ENCODE results near the gene MED9.
"Not testable (repeated sequence)": the region's sequence is repeated elsewhere in the genome, so short reads cannot be mapped to it uniquely, and the experiment has no call there.

MED9 gene, protein sequence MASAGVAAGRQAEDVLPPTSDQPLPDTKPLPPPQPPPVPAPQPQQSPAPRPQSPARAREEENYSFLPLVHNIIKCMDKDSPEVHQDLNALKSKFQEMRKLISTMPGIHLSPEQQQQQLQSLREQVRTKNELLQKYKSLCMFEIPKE

DNA sequence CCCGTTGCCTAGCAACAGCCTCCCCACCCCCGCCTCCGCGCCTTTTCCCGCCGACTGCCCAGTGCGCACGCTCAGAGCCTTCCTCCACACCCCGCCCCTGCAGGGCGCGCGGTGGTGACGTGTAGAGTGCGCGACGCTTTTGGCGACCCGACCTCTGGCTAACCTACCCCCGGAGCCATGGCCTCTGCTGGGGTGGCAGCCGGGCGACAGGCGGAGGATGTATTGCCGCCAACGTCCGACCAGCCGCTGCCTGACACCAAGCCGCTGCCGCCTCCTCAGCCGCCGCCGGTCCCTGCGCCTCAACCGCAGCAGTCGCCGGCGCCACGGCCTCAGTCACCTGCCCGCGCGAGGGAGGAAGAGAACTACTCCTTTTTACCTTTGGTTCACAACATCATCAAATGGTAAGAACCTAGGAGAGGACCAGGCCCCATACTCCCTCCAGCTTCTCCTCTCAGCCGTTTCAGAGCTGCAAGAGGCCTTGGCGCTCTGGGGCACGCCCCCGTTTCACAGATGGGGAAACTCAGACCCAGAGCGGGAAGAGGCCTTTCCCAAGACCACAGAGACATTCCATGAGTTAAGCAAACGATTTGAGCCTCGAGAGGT, at the start of gene MED9:
Gene MED9 (plus strand): TSS at position 136 of the 603 bp plus-strand sequence. CDS start 42 bp downstream, at position 178.
- peak; percentile 81 to 84 for DNase-seq

DNA sequence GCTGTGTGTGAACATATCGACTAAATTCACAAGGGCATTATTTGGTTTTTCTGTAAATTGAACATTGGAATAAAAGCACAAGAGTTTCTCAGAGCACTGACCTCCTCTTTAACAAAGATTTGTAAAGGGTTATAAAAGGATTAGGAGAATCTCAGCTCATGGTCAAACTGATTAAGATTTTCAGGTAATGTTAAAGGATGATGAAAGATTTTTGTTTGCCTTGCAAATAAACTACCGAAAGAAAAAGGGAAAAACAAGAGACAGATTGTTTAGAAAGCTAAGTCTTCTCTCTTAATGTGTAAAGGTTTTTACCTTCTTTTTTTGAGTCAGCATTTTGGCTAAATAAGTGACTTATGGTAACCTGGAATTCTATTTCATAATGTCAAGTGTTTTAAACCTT, 47.6 kb upstream of the MED9 start:
- no peak for DNase-seq

DNA sequence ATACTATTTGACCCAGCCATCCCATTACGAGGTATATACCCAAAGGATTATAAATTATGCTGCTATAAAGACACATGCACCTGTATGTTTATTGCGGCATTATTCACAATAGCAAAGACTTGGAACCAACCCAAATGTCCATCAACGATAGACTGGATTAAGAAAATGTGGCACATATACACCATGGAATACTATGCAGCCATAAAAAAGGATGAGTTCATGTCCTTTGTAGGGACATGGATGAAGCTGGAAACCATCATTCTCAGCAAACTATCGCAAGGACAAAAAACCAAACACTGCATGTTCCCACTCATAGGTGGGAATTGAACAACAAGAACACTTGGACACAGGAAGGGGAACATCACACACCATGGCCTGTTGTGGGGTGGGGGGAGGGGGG, 45.9 kb upstream of the MED9 start:
- not testable (repeated sequence) for DNase-seq

DNA sequence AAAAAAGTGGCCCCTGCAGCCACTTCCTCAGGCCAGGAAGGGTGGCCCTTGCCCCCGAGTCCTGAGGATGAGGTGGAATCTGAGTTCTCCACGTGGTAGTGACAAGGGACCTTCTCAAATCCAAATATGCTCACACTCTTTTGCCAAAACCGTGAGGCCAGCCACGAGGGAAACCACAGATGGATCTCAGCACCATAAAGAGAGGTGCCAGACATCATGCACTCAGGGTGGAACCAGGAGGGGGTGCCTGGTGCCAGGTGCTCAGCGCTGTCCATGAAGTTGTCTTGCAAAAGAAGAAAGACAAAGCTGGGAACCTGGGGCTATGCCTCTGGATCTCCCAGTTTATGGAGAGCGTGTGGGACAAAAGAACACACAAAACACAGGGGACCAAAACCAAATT, 45.2 kb upstream of the MED9 start:
- no peak for DNase-seq

DNA sequence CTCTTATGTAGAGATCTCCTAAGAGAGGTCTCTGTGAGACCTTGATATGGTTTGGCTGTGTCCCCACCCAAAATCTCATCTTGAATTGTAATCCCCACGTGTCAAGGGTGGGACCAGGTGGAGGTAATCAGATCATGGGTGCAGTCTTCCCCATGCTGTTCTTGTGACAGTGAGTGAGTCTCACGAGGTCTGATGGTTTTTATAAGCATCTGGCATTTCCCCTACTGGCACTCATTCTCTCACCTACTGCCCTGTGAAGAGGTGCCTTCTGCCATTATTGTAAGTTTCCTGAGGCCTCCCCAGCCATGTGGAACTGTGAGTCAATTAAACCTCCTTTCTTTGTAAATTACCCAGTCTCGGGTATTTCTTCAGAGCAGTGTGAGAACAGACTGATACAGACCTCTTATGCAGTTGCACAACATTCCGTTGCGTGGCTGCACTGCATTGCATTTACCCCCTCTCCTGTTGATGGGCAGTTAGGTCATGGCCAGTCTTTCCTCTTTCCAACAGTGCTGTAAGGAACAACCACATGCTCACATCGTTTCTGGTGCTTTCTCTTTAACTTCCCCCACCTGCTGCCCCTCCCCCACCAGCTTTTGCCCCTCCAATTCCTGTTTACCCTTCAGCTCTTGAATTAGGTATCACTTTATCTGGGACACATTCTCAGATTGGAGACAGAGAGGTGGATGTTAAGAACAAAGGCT, 43.6 kb upstream of the MED9 start:
- DNase-seq: no peak

DNA sequence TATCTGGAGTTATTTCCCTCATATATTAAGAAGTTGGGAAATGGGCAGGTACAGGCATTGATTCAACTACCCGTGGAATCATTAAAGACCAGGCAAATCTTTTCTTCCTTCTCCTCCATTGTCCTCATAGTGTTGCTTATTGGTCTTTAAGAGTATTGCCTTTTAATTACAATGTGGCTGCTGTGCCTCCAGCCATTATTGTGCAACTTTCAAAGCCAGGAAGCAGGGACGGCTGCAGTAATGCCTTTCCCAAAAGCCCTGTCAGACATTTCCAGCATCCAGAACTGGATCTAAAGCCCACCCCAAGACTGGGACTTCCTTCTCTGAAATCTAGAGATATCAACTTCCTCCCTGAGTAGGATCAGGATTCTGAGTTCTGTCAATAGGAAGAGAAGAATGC, 42.3 kb upstream of the MED9 start:
- DNase-seq: no peak

DNA sequence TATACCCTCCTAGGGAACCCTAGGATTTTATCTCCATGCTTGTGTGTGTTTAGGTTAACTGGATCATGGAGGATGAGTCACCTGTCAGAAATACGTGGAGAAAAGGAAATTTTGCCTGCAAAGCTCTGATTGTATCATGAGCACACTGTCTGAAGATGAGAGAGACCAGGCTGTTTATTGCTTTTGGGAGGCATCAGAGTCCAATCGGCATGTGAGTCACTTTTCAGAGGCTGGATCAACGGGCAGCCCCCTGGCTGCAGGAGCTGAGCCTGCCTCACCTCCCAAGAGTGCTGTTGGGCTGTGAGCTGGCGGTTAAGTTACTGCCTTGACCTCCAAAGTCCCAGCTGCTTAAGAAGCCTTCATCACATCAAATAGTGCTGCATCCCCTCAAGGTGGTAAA, 41.5 kb upstream of the MED9 start:
- DNase-seq: no peak

DNA sequence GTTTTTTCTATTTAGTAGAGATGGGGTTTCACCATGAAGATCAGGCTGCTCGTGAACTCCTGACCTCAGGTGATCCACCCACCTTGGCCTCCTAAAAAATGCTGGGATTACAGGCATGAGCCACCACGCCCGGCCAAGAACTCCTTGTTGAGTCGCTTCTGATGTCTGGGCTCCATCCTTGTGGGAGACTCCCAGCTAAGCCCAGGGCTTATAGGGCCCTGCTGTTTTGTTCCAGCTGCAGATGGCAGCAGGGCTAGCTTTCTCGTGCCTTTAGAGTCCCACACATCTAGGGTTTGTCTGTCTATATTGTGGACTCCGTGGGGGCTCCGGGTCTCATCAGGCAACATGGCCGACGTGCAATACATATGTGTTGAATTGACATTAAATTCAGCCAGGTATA, 39.3 kb upstream of the MED9 start:
- DNase-seq: no peak

DNA sequence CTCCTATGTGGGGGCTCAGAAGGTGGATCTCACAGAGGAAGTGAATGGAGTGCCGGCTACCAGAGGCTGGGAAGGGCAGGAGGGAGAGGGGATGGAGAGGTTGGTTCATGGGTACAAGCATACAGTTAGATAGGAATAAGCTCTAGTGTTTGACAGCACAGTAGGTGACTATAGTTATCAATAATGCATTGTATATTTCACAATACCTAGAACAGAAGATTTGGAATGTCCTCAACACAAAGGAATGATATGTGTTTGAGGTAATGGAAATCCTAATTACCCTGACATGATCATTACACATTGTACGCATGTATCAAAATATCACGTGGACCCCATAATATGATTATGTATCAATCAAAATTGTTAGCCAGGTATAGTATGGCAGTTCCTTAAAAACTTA, 38.9 kb upstream of the MED9 start:
- DNase-seq: no peak

DNA sequence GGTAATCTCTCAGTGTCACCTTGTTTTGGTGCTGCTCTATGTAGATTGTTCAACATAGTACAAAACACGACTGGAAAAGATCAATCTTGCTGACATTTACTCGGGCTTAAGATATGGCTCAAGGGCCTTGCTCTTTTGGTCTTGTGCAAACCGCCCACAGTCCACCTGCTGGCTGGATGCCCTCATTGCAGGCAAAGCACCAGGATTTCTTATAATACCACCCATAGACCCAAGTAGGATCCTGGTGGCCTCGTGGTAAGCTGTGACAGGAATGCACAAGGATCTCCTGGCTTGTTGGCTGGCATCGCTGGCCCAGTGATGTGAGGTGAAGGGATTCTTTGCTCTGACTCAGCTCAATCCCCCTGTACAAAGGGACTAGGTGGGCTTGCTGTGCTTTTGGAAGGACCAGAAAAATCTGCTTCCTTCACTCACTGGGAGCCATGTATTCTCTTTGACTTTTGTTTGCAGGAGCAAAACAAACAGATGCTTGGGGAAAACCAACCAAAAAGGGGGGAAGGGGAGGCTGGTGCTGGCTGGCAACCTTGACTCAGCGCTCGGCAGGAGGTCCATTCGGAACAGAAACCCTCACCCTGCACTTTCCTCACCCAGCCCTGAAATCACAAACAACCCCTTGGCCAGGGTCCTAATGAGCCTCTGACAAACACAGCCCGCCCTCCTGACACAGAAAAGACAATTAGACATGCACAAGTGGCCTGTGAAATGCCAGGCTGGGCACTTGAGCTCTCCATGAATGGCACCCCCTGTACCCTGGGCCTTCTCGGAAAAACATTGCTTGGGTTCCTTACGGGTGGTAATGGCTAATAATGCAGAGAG, 36.6 kb upstream of the MED9 start:
- DNase-seq: peak; percentile 59 to 63

DNA sequence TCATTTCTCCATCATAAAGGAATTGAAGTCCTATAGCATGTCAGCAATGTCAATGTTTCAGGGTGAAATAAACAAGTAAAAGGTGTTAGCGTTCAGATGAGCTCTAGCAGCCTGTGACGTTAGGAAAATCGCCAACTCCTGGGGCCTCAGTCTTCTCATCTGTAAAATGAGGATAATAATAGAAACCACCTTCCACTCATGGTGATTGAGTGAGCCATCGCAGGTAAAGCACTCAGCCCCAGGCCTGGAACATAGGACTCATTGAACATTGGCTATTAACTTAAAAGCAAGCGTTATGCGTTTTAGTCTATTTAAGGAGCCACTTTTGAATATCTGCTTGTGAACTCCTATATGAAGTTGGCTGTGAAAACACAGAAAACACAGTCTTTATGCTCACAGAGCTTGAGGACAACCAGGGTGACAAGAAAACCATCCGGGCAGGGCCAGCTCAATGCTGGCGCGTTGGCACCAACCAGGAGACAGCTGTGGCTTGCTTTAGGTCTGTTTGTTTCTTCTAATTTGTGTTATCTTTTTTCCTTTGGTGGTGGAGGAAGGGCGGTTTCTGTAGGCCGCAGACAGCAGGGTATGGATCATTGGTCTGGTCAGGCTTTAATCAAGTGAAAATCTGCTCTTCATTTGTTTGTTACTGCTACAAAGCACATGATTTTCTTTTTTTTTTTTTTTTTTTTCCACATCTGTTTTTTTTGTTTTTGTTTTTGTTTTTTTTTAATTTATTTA, 35.7 kb upstream of the MED9 start:
- no peak for DNase-seq

DNA sequence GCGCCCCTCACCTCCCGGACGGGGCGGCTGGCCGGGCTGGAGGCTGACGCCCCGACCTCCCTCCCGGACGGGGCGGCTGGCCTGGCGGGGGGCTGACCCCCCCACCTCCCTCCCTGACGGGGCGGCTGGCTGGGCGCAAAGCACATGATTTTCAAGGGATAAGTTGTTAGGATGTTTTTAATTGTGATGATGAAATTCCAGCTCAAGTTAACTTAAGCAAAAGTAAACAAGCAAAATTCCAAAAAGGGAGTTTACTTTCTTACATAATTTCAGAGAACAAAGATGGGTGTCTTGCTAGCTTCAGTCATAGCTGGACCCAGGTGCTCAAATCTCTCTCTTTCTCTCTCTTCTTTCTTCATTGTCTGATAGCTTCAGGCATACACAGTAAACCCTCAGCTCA, 33.6 kb upstream of the MED9 start:
- DNase-seq: no peak

DNA sequence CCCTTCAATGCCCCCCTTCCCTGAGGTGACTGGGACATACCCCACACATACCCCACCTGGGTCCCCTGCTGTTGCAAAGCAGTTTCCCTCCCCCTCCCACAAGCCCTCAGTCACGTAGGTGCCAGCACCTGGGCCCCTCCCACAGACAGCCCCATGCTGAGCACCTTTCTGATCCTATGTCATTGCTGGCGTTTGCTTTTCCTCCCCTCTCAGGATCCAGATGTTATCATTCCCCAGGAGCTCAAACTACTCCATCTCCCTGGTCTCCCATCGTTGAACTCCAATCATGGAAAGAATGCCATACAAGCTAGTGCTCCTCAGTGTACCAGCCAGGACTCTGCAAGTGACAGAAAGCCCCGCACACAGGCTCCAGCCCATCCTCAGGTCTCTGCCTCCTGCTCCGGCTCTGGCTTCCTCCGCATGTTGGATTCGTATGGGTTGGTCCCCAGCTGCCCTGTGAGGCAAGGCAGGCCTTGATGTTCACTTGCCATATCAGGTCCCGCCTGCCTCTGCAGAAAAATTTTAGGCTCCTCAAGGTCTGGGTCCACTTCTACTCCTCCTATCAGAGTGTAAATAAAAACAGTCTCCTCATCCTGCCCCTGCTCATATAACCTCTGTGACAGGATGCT, 31.4 kb upstream of the MED9 start:
- no peak for DNase-seq

DNA sequence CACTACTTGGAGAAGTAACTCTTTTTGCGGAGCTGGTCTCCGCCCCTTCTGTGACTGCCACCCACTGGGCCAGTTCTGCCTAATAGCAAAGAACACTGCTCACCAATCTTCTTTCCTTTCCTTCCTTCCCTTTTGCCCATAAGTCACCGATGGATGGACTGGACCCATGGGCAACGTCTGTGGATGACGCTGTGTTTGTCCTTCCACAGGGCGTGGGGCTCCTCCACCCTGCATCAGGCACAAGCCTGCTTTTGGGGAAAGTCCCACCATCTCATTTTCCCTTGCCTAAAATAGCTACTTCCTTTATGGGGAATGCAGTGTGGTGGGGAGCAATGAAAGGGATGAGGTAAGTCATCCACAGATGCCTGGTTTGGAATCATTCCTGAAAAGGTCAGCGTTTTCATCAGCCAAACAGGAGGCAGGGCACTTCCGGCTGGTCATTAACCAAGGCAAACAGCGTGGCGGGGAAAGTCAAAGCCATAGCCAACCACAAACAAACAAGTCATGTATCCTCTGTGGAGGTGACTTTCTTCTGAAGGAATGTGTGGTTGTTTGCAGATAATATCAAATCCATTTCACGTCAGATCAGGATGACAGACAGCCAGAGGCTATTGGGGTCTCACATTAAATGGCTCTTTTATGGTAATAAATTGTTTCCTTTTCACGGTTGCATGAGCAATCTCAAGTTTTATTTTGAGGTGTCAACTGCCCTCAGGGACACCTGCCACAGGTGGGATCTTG, 30.7 kb upstream of the MED9 start:
- no peak for DNase-seq

DNA sequence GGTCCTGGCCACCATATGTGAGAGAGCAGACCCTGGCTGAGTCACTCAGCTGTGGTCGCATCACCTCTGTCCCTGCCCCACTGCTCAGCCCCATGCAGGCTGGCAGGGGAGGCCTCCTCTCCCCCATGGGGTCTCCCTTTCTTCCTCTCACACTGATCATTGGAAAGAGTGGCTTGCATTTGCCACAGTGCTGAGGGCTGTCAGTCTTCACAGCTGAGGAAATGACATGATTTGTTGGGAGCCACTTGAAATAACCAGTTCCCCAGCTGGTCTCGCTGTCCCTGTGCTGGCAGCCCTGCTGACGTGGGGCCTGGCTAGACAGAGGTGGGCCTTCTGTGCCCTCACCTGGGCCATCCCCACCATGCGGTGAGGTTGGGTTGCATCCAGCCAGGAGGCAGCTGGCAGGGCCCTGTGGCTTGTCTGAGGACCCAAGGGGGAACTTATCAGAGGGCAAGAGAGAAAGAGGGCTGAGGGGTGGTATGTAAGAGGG, 30.1 kb upstream of the MED9 start:
- DNase-seq: no peak

DNA sequence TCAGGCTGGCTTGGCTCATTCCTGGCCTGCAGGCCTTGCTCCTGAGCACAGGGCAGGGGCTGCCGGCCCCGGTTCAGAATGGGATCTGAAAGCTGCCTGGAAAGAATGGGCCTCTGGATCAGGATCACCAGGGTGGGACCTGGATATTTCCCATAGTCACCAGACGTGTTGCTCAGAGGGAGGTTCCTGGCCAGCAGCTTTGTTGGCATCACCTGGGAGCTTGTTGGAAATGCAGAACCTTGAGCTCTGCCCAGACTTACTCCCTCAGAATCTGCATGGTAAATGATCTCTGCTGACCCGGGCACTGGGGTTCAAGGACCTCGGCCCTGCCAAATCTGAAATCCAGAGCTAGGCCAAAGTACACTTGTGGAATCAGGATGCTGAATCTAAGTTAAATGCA, 29.5 kb upstream of the MED9 start:
- DNase-seq: no peak

DNA sequence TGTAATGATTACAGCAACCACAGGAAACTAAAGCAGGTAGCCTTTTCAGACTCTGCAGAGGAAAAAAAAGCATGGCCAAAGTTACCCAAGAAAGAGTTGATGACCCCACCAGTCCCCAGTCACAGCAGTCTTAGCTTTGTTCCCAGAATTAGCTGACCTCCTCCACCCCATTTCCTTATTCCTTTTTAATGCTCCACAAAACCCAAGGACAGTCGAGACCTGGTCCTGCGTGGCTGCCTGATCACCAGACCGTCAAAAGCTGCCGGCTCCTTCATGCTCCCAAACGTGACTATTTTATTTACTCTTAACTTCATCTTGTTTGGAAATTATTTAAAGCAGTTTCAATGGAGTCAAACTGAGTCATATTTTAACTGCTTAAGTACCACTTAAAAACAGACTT, 28.7 kb upstream of the MED9 start:
- DNase-seq: no peak

DNA sequence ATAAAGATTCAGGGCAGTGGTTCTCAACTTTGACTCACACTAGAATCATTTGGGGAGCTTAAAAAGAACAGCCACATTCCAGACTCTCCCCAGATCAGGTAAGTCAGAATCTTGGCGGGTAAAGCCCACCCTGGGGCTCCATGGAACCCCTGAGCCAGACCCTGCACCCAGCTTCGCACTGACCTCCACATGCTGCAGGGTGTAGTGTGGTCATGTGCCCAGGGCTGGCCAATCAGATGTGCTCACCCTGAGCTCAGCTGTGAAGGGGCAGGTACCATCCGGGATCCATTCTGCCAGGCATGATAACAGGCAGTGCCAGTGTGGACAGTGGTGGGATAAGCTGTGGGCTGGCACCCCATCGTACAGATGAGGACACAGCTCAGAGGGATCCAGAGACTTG, 28.1 kb upstream of the MED9 start:
- no peak for DNase-seq

DNA sequence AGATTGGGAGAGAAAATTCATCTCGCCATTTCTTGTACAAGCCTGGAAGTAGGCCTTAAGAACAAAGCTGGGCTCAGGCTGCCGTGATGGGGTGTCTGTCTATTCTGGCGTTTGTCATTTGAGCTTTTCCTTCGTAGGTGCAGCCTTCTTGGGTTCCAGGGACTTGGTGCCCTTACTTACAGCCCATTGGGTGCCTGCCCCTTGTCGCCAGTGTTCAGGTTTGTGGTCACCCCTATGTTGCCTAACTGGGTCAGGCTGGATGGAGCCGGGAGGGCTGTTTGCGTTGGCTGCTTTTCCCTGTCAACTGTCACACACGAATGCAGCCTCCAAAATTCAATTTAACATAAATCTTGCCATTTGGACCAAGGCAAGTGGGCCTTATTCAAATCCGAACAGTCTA, 23.7 kb upstream of the MED9 start:
- no peak for DNase-seq

DNA sequence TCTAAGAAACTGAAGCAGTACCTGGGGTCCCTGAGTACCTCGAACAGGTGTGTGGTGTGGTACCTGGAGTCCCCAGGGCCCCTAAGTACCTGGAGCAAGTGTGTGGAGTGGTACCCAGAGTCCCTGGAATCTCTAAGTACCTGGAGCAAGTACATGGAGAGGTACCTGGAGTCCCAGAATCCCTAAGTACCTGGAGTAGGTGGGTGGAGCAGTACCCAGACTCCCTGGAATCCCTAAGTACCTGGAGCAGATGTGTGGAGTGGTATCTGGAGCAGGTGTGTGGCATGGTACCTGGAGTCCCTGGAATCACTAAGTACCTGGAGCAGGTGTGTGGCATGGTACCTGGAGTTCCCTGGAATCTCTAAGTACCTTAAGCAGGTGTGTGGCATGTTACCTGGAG, 22.5 kb upstream of the MED9 start:
- DNase-seq: no peak

DNA sequence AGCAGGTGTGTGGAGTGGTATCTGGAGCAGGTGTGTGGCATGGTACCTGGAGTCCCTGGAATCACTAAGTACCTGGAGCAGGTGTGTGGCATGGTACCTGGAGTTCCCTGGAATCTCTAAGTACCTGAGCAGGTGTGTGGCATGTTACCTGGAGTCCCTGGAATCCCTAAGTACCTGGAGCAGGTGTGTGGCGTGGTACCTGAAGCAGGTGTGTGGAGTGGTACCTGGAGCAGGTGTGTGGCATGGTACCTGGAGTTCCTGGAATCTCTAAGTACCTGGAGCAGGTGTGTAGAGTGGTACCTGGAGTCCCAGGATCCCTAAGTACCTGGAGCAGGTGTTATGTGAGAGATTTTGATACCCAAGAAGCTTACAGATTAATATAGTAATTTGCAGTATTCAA, 22.1 kb upstream of the MED9 start:
- not testable (repeated sequence) for DNase-seq

DNA sequence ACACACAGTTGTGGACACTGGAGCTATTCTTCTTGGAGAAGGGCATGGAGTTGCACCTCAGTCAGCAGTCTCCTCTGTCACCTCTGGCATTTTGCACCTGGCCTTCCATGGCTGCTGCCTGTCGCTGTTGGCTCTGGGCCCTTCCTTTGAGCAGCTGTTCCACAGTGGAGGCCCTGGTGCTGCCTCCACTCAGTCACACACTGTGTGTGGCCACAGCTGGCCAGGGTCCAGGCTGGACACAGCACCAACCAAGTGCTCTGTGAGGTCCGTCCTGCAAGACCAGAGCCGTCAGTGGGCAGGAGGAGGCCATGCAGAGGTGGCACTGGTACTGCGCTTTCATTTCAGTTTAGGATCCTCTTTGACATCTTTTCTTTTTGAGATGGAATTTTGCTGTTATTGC, 21.6 kb upstream of the MED9 start:
- DNase-seq: no peak

Data from hippocampal formation (tissue), 2 donors.